Measurements from ENCODE around the gene GALNT7. TPM values are rescaled to one million over a fixed set of nuclear protein-coding genes. Genes with fewer than 3 reads are reported as not detected.

Gene GALNT7
- polyA plus RNA-seq, 1 of the 3 experiments (the other 2 are of a cell fraction), result 14.8 TPM

- no peak for TF ChIP-seq NFIC (IDR thresholded peaks at IDR 0.05; ENCODE audit: borderline replicate concordance)
- no peak for TF ChIP-seq JUND (IDR thresholded peaks at IDR 0.05)
- TF ChIP-seq RCOR1 (IDR thresholded peaks at IDR 0.05; ENCODE audit: low read length), result no peak
- TF ChIP-seq EP300 (IDR thresholded peaks at IDR 0.05; ENCODE audit: borderline replicate concordance in 1 of 2, low read depth in 1 of 2, low read length in 1 of 2), result no peak
- TF ChIP-seq MEF2A (IDR thresholded peaks at IDR 0.05; ENCODE audit: borderline replicate concordance, low read depth), result no peak
- no peak for TF ChIP-seq RAD21 (IDR thresholded peaks at IDR 0.05; ENCODE audit: low read length)
- no peak for TF ChIP-seq ELF1 (IDR thresholded peaks at IDR 0.05)
- no peak for TF ChIP-seq RXRA (IDR thresholded peaks at IDR 0.05; ENCODE audit: borderline replicate concordance, low read depth)
- no peak for TF ChIP-seq TEAD4 (IDR thresholded peaks at IDR 0.05; ENCODE audit: borderline replicate concordance, insufficient read depth)
- TF ChIP-seq FOSL2 (IDR thresholded peaks at IDR 0.05; ENCODE audit: borderline replicate concordance, low read depth), result no peak
- TF ChIP-seq FOXJ3 (CRISPR knock-in tag; IDR thresholded peaks at IDR 0.05), result no peak
- Histone ChIP-seq H3K27me3 (ENCODE audit: insufficient read depth) (no peaks in the 10 kb centered on the region), H3K79me2 (ENCODE audit: insufficient read depth) (no peaks in the 10 kb centered on the region), H3K4me2 (no peak overlapping the region), H3K4me3 (ENCODE audit: low read depth in 2 of 2, low read length in 1 of 2) (no peak overlapping the region), H3K4me1 (ENCODE audit: control insufficient read depth in 1 of 2, insufficient read depth in 2 of 2, low read depth in 1 of 2, low read length in 1 of 2) (peaks cover 0 to 2% of the 10 kb centered on the region in 2 experiments; a peak in 1 of 4 replicates), H3K9me3 (no peaks in the 10 kb centered on the region), H3K9ac (no peak overlapping the region), H2AFZ (ENCODE audit: low read depth) (no peak overlapping the region), H3K9me2 (no peaks in the 10 kb centered on the region), H3F3A (replicated peaks; ENCODE audit: insufficient read depth) (no peaks in the 10 kb centered on the region), H3K27ac (ENCODE audit: low read depth in 2 of 2, low read length in 1 of 2) (no peak overlapping the region), H3K36me3 (replicated peaks in 1 of 2; ENCODE audit: control insufficient read depth in 1 of 2, insufficient read depth in 2 of 2, low read length in 1 of 2) (no peaks in the 10 kb centered on the region), H4K20me1 (ENCODE audit: insufficient read depth) (no peaks in the 10 kb centered on the region)
- POLR2A ChIA-PET, result no interaction called here
- WGBS (ENCODE audit: low lambda C conversion rate), result 93% methylated on average over 4 of the region's 4 CpGs
- DNase-seq, result no peak
- CTCF ChIA-PET, result no interaction called here
These were observed 22.2 kb upstream of the GALNT7 start for GRCh38 chr4:173146456-173146855.

GRCh38 chr4:173151496-173151895 lies 17.1 kb upstream of the GALNT7 start:
- H2AFZ ChIP-seq (ENCODE audit: low read depth), result no peak overlapping the region
- H3K79me2 ChIP-seq (ENCODE audit: insufficient read depth), result no peaks in the 10 kb centered on the region
- H3K9ac ChIP-seq, result no peak overlapping the region
- H3K9me2 ChIP-seq, result no peaks in the 10 kb centered on the region
- TF ChIP-seq RCOR1 (IDR thresholded peaks at IDR 0.05; ENCODE audit: low read length) (no peak), MAX (IDR thresholded peaks at IDR 0.05; ENCODE audit: low read depth) (no peak), RFX5 (IDR thresholded peaks at IDR 0.05; ENCODE audit: low read length) (no peak), CTCF (IDR thresholded peaks at IDR 0.05) (no peak), IRF3 (IDR thresholded peaks at IDR 0.05; ENCODE audit: low read depth, low read length) (no peak), EZH2phosphoT487 (IDR thresholded peaks at IDR 0.05; ENCODE audit: borderline replicate concordance, low read depth) (no peak), ELF1 (IDR thresholded peaks at IDR 0.05) (no peak), ZBTB33 (IDR thresholded peaks at IDR 0.05; ENCODE audit: borderline replicate concordance, low read depth) (no peak)
- H3K27ac ChIP-seq (ENCODE audit: low read depth in 2 of 2, low read length in 1 of 2), result no peak overlapping the region
- H3K36me3 ChIP-seq (replicated peaks in 1 of 2; ENCODE audit: control insufficient read depth in 1 of 2, insufficient read depth in 2 of 2, low read length in 1 of 2), result no peaks in the 10 kb centered on the region
- H3K9me3 ChIP-seq, result no peaks in the 10 kb centered on the region
- CTCF ChIA-PET, result interaction anchor here (1.6 kb wide), 1 partner anchor 106 kb away, joined by 4 read pairs; no protein-coding TSS in a partner anchor
- no peak overlapping the region for H3K4me2 ChIP-seq
- no peak overlapping the region for H3K4me3 ChIP-seq (ENCODE audit: low read depth in 2 of 2, low read length in 1 of 2)
- peak; percentile 16 for DNase-seq
- 65% methylated on average over 2 of the region's 2 CpGs for WGBS (ENCODE audit: low lambda C conversion rate)
- H3K4me1 ChIP-seq (ENCODE audit: control insufficient read depth in 1 of 2, insufficient read depth in 2 of 2, low read depth in 1 of 2, low read length in 1 of 2), result peaks cover 0 to 5% of the 10 kb centered on the region in 2 experiments; a peak in 1 of 4 replicates
- POLR2A ChIA-PET, result interaction anchor here (1.1 kb wide), 1 partner anchor 17 kb away, joined by 3 read pairs; the partner anchor contains the start of gene GALNT7
- H4K20me1 ChIP-seq (ENCODE audit: insufficient read depth), result no peaks in the 10 kb centered on the region
- no peaks in the 10 kb centered on the region for H3F3A ChIP-seq (replicated peaks; ENCODE audit: insufficient read depth)
- no peaks in the 10 kb centered on the region for H3K27me3 ChIP-seq (ENCODE audit: insufficient read depth)
